Activated CD8-positive, alpha-beta memory T cell treated with anti-CD3 and anti-CD28 coated beads for 24 hours (primary cell): Measurements from ENCODE around the gene WBP11.
A peak's percentile ranks its signal among the peaks of the same experiment; 100 is the strongest.

Source experiments
- DNase-seq: peaks from one replicate; pipeline ENCODE4 v3.0.0-alpha.2; 2020

WBP11 gene

DNA sequence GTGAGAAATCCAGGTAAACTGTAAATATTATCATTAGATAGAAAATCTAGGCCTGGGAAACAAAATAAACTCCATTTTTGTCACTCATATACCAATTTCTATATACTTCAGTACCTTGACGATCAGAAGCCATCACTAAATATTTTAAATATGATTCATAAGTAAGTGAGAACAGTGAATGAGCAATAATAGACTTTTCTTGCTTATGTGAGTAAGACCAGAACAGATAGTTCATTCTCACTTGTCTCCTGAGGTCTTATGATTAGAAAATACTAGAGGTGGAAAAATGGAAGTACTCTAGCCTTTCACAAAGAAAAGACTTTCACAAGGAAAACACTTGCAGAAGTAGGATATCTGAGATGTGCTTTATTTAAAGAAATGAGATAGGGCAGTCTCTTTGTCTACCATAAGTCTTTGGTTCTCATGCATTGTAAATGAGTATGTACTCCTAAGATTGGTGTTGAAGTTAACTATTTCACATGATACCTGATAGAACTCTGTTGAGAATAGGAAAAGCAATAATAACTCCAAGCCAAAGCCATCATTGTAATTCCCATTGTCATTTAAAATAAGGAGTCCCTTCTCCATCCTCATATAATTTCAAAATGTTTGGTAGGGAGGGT is 20.8 kb upstream of the WBP11 start:
- no peak for DNase-seq

DNA sequence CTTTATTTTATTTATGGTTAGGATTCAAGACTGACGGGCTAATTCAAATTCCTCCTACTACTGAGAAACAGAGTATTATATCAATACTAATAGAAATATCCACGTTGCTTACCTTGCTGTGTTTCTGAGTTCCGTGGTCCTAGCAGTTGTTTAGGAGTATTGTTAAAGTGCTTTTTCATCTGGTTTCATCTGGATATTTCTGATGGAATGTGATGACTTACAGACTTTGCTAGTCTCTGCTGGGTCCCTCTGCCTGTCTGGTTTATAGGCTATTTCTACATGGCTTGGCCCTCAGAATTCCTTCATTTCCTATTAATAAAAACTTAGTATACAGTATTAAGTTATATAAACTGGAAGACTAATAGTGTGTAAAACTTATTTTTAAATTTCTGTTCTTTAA is 10.7 kb upstream of the WBP11 start, which contains the start of gene SMCO3:
Gene SMCO3, minus strand, starts transcription at position 169 of the 400 bp plus-strand sequence. CDS start 7,502 bp downstream, outside the sequence.
- no peak for DNase-seq

DNA sequence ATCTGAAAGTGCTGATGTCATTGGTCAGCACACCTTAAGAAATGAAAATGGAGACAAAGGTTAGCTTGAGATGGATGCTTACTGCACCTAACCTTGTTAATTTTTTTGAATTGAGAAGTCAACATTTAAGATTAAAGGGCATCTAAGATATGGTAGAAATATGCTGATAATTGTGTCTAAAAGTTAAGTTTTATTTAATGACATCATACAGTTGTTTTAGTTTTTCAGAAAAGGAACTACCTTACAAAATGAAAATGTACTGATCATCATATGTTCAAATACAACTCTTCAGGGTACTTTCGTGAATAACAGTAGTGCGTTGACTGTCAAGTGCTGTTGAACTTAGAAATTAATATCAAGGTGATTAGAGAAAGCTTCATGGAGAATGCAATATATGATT is 8.2 kb upstream of the WBP11 start:
- no peak for DNase-seq

DNA sequence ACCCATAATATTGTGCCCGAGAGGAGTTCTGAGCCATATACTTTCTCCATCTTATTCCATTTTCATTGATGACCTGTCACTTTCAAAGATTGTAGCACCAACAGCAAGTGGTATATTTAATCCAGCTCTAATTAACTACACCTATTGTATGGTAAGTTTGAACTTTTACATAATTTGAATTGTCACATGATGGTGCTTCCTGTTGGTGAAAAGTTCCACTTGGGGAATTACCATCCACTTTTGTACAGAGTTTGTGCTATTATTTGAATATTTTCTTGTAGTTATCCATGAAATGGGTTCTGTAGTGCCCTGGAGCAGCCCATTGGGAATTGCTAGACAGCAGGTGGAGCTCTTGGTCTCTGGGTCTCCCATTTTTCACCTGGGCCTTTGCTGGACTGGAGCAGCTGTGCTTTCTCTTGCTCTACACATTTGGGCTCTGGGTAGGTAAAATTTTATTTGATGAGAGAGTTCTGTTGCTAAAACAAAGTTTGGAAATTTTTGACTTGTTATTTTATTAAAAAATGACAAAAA is 7.7 kb upstream of the WBP11 start:
- DNase-seq, result no peak

DNA sequence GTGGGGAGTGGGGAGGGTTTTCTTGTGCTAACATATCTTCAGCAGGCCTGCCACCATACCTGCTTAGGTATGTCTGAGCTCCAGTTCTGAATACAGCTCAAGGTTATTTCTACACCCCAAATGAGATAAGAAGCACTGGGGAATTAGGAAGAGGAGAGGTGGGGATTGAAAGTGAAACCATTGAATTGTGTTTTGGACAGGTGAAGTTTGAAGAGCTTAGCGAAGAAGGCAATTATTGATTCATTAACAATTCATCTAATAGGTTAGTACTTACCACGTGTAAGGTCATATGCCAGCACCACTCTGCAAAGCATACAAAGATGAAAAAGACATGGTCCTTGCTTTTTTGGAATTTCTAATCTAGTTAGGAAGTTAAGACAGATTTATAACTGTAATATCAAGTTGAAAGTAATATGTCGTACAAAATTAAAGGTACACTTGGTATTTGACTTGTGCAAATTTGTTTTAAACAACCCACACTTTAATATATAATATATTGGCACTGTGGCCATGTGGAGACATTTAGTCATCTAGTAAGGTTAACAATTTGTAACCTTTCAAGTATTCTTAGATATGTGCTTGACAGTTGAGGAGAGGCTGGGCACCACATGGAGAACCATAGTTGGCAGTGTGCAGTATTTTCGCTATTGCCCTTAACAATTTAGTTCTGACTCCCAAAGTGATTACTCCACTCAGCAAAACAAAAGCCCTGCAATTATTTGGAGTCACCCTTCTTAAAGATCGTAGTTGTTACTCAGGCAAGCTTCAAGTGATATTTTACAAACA is 7.1 kb upstream of the WBP11 start:
- no peak for DNase-seq

DNA sequence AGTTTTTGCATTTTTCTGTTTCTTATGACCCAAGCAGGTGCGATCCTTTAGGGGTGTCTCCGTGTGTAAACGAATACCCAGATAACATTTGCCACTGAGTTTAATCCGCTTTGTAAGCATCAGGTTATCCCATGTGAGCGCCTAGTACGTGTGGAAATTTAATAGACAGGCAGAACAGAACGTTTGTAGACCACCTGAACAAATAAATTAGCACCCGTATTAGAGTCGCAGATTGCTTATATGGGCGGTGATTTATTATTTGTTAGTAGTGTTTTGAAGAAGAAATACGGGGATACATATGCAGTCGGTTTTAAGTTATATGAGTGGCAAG is 517 bp upstream of the WBP11 start:
- DNase-seq, result no peak

DNA sequence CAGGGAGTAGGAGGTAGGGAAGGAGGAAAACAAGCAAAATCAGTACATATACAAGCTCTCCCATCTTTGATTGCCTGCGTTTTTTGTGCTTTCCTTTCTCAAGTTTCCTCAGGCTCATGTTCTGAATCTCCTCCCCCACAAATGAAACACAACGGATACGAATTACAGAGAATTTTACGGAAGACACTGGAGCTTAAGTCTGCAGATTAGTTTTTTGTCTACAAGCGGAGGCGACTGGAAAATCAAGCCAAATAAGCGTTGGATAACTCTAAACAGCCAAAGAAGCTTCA is 612 bp downstream of the WBP11 start:
- no peak for DNase-seq

DNA sequence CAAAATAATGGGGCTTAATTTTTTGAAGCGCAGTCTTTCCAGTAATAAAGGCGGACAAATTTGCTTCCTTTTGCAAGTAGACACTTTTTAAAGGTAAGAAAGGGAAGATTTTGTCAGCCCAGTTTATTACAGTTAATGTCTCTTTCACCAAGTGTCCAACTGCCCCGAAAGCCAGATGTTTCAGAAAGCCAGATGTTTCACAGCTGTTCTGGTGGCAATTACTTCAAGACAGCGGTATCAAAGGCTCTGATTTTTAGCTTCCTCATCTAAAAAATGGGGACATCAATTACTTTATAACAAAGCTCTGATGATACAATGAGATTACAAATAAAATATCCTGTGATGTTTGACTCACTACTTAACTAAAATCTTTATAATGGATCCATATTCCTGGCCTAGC is 1.0 kb downstream of the WBP11 start:
- DNase-seq, result no peak

DNA sequence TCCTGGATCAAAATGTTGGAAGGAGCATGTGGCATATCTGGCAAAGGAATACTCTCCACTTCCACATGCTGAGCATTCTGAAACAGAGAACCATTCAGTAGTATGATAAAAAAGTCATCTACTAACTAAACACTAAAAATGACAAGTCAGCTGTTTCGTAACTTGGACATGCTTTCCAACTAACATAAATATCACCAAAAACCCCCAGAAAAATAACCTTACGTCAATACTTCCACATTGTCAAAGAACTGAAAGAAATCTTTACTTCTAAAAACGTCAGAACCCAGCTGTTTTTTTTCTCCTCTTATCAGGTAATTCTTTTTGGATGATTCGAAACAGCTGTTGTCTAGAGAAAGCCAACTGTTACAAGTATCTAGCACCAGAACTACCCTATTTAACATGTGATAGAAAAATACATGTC is 8.2 kb downstream of the WBP11 start:
- DNase-seq, result no peak

DNA sequence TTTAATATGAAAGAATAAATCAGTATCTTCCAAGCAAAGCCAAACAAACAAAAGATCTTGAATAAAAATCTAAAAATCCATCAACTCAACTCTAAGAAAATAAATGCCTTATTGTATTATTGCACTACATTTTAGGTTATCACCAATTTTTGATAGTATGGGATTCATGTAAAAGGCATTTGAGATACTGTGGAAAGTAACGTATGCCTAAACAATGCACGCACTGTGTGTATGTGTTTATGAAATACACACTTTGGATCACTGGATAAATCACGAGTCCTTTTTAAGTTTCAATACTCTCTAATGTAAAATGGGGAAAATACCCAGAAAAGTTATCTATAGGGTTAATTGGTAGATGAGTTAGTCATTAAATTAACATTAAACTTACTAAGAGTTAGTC is 17.7 kb downstream of the WBP11 start:
- no peak for DNase-seq

DNA sequence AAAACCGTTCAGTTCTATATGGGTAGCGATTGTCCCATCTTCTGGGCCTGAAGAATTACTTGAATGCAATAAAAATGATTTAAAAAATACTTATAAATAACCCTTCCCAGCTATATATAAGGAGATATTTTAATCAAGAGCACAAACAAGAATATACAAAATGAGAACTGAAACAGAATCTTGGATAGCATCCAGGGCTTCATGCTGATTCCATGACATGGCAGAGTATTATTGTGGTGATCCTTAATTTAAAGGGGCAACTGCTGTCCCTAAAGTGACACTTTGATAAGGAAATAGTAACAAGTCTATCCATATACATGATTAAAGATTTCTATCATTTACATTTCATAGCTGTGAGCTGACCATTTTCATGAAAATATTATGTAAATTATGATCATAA is 18.8 kb downstream of the WBP11 start:
- no peak for DNase-seq

DNA sequence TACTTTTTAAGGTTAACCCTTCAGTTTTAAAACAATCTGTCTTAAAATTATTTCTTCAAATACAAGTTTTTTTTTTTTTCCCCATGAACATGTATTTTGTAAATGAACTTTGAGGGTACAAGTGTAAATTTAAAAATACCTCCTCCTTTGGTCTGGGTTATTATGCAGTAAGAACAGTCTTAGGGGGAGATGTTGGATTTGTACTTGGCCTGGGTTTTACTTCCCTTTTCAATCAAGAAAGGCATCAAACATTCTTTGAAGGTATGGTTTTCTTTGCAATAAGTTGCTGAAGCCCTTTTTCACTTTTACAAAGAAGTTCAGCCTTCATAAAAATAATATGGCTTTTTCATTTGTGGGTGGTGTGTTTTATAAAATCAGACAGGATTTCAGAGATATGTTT is 20.5 kb downstream of the WBP11 start:
- DNase-seq, result no peak

DNA sequence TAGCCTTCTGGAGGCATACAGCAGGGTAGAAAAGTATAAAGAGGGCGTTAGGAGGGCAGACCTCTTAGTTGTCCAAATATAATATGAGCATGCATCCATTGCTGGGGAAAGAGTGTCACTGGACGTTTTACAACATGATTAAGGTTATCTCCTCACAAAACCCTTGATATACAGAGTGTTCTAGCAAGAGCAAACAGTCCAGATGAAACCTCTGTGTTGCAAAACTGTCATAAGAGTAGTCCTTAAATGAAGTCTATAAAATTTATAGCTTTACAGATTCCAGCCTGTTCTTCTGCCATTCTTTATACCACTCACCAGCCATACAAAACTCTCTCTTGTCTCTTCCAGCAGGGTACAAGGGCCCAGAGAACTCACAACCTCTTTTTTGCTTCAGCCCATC is 21.7 kb downstream of the WBP11 start:
- no peak for DNase-seq

DNA sequence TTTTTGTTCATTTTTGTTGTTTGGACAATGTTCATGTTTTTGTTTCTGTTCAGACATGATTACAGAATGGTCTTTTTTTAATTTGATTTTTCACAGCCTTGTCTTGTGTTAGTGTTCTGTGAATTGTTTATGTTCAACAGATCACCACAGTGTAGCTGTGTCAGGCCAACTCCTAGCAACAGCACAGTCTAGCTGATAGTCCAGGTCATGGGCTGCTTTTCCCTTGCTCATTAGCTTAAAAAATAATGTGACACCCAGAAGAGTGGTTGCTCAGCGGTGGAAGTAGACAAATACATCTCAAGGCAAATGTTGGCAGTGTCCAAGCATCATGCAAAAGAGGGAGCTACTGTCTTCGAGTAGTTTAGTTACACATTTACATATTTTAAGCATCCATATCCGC is 22.4 kb downstream of the WBP11 start:
- DNase-seq, result no peak

DNA sequence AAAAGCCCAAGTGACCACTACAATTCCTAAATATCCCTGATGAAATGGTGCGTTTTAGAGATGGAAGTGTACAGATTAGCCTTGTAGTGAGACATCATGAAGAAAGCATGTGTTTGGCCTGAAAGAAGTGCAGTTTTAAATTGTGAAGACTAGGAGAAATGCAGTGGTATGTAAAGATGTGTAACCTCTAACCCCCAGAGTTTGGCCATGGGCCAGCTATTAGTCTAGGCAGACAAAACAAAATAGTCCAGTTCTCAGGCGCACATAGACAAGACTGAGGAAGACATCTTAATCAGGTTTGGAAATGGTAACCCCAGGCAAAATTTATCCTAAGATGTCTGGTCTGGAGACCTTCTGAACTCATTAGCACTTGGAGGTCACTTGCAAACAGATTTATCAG is 23.4 kb downstream of the WBP11 start:
- DNase-seq, result no peak

DNA sequence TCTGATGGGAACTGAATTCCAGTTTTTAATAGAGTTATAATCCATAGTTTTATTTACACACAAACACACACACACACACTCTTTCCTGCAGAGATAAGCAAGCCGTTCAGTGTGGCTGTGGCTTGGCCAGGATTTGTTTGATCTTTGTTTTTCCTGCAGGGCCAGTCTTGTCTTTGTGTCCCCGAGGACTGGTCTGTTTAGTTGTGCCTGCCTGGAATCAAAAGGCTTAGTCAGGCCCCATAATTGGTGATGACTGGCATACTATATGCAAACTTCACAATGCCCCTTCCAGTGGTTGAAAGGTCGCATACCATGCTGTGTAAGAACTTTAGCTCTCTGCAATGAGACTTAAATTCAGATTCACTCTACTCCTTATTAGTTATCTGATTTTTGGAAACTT is 26.0 kb downstream of the WBP11 start:
- no peak for DNase-seq

DNA sequence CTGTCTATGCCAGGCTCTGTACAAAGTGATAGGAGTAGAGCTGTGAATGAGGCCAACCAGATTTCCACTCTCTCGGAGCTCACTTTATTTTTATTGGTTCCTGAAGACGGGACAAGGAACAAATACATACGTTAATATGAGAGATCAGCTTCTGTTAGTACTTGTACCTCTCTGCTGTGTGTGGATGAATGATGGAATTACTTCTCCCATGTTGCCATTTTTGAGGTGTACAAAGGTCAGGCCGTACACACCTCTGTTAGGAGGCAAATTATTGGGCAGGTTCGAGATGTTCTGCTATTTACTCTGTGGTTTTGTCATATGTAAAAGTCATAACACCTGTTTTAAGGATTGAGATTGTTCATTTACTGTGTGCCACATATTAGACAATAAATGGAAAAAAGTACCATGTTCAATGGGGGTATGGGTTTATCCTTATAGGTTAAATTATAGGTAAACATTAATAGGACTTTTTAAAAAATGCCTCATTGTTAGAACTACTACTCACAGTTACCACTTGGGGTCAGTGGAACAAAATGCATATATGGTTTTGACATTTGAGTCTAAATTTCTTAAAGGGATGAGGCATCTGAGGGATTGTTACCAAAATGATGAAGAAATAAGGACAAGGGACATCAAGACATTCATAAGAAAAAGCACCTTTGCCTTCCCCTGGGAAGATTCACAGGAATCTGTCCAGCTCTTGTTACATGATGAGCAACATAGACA is 26.9 kb downstream of the WBP11 start:
- DNase-seq, result no peak

DNA sequence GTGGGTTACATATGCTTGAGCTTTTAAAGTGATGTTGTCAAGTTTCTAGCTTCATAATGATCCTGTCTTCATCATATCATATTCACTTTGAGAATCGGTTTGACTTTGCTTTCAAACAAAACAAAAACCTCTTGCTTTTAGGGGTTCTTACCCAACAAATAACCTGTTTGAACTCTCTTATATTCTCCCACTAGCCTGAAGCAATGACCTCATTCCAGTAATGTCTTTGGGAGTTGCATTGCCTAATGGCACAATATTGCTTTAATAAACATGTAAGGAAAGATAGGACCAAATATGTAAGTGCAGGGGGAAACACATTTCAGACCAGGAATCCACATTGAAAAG is 27.7 kb downstream of the WBP11 start:
- DNase-seq, result no peak

DNA sequence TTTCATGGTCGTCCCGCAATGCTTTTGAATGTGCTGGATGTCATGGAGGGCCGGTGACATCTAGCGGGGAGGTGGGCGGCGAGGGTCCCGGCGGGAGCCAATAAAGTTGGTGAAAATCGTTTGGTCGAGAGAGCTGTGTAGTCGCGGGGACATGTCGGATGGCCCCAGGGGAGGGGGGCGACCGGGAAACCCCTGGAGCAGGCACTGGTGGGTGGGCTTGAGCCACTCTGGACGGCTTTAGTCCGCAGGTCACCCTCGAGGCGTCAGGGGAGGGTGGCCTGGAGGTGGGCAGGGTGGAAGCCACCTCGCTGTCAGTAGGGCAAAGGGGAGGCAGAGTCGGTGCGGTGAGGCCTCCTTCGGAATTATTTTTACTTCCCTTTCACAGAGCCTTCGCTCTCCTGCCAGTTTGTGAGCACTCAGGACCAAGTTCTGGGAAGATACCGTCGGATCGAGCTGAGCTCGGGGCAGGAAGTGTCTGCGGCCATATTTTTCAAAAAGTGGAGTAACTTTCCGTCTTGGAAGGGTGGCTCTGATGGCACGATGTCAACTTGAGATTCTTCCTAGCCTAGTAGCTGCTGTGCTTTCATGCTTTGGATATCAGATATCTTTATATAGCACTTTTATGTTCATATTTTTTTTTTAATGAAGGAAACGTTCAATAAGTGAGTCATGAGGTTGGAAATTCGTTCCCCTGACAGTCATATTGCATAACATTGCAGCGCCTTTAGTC is 28.2 kb downstream of the WBP11 start:
- peak; percentile 75 for DNase-seq

DNA sequence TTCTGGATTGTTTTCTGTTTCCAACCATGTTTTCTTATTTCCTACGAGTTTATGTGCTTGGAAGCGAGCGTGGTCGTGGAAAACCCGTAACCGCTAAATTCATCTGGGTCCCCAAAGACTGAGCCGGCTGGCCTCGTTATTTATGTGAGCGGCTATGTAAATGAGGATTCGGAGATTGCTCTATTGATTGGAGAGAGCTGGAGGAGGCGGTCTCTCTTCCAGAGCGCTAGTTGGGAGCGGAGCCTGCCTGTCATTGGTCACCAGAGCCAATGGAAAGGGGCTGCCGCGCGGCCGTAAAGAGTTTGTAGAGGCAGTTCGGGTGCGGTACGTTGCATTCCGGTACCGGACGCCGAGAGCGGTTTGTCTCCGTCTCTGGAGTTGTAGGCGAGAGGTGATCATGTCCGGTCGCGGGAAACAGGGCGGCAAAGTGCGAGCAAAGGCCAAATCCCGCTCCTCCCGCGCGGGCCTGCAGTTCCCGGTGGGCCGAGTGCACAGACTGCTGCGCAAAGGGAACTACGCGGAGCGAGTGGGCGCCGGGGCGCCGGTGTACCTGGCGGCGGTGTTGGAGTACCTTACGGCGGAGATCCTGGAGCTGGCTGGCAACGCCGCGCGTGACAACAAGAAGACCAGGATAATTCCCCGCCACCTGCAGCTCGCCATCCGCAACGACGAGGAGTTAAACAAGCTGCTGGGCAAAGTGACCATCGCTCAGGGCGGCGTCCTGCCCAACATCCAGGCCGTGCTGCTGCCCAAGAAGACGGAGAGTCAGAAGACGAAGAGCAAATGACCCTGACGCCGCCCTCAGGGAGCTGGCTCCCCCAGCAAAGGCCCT is 29.0 kb downstream of the WBP11 start:
- peak; percentile 90 for DNase-seq

DNA sequence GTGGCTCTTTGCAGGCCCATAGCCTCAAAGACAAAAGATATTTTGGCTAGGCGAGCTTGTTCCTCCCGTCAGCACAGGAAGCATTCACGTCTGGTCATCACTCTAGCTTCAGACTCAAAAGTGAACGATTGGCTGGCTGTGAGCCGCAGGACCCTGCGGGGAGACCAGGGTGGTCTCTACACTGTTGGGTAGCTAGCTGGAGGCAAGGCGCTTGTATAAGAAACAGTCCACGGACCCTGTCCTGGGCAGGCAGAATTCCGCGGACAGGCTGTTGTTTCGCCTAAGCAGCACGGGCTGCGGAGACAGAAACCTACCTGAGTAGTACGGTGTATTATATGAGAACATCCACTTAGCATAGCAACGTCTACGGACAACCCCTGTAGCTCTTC is 29.6 kb downstream of the WBP11 start:
- DNase-seq, result peak; percentile 81

DNA sequence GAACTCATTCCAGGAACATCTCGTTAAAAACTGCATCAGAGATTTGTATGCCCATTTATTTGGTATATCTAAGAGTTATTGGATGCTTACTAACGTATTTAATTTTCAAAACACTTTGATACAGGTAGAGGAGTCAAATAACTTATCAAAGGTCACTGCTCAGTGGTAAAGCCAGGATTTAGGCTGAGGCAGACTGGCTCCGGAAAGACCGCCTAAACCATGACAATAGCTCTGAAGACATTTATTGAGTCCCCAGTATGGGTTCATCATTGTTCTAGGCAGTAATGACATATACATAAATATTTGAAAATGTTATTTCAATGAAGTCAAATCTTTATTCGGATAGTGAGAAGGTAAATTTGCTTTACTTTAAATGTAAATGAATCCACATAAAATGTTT is 30.3 kb downstream of the WBP11 start:
- no peak for DNase-seq

DNA sequence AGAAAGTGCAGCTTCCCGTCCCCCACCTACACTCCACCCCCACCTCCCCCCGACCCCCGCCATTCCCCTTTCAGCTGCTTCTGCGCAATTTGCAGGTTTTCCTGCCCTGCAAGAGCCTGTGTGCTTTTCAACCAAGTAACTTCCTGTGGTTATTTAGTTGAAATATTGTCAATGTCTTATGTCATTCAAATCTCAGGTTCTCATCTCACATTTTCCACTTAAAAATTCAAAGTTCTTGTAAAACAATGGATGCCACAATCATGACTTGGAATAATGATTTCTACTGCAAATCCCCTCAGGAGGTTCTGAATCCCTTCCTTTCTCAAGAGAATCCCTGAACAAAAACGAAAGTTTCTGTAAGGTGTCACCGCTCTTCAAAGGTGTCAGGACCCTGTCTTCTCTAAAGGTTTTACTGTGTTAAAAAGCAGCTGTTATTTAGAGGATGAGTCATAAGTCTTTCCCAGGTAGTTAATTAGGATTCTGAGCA is 31.6 kb downstream of the WBP11 start:
- DNase-seq, result peak; percentile 63
